ENCODE measurements around the gene PSENEN.

- TF ChIP-seq CTCF (IDR thresholded peaks at IDR 0.05) (no peak), POLR2A (IDR thresholded peaks at IDR 0.05) (no peak)
Measured at GRCh38 chr19:35731353-35731752, 14.1 kb upstream of the PSENEN start.
